ENCODE results near the gene POU6F2.

- TF ChIP-seq POLR2A (IDR thresholded peaks at IDR 0.05) (no peak), CTCF (IDR thresholded peaks at IDR 0.05) (no peak)
Measured at GRCh38 chr7:39285256-39285655, 307.5 kb downstream of the POU6F2 start.

Data from upper lobe of left lung (tissue), 4 donors.